GM12891 (cell line): Measurements from ENCODE around the gene DOCK6.

Experiments used
- POLR2A ChIP-seq: IDR thresholded peaks from 2 replicates; pipeline ENCODE4 v1.6.1; 2011; ENCODE audit warnings: low read depth, low read length, control low read depth
- POLR2AphosphoS5 ChIP-seq: IDR thresholded peaks from 2 replicates; pipeline ENCODE4 v1.6.1; 2011; ENCODE audit warnings: low read depth, low read length, control low read depth
- TAF1 ChIP-seq: IDR thresholded peaks from 2 replicates; pipeline ENCODE4 v1.6.1; 2011; ENCODE audit warnings: low read depth, low read length, control low read depth

DNA sequence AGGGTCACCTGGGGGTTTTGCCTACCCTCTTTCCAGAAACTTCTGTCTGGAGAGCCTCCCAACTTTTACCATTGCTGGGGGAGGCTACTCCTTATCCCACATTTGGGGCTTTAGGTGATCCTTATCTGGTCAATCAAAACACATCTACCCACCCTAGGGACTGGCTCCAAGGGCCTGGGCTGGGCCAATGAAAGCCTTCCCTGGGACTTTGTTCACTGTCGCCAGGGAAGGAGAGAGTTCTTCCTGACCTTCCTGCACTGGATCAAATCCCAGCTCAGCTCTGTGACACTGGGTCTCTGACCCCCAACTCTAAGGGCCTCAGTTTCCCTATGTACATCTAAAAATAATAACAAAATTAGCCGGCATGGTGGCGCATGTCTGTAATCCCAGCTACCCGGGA, 11.1 kb downstream of the DOCK6 start:
- TF ChIP-seq POLR2A (no peak), POLR2AphosphoS5 (no peak), TAF1 (no peak)
